Measurements from ENCODE around the gene RHOBTB3. TPM values are rescaled to one million over a fixed set of nuclear protein-coding genes. Genes with fewer than 3 reads are reported as not detected.

The RHOBTB3 gene
- total RNA-seq, 3 donors from 2014 or later, result 82.8 to 205 (median 109) TPM

DNA sequence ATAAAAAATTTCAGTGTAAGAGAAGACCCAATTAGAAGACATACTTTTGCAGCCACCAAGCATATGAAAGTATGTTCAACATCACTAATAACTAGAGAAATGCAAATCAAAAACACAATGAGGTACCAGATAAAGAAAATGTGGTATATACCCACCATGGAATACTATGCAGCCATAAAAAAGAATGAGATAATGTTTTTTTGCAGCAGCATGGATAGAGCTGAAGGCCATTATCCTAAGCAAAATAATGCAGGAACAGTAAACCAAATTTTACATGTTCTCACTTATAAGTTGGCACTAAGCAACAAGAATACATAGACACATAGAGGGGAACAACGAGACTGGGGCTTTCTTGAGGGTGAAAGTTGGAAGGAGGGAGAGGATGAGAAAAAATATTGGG lies 41.5 kb upstream of the RHOBTB3 start:
- Histone ChIP-seq H3K9me3 (no peaks in the 10 kb centered on the region), H3K27ac (no peak overlapping the region), H3K4me1 (no peaks in the 10 kb centered on the region), H3K4me3 (no peak overlapping the region), H3K27me3 (no peaks in the 10 kb centered on the region), H3K36me3 (no peaks in the 10 kb centered on the region)
- TF ChIP-seq POLR2A (IDR thresholded peaks at IDR 0.05) (no peak), POLR2AphosphoS5 (IDR thresholded peaks at IDR 0.05) (no peak)
- TF ChIP-seq, protein P1, sequence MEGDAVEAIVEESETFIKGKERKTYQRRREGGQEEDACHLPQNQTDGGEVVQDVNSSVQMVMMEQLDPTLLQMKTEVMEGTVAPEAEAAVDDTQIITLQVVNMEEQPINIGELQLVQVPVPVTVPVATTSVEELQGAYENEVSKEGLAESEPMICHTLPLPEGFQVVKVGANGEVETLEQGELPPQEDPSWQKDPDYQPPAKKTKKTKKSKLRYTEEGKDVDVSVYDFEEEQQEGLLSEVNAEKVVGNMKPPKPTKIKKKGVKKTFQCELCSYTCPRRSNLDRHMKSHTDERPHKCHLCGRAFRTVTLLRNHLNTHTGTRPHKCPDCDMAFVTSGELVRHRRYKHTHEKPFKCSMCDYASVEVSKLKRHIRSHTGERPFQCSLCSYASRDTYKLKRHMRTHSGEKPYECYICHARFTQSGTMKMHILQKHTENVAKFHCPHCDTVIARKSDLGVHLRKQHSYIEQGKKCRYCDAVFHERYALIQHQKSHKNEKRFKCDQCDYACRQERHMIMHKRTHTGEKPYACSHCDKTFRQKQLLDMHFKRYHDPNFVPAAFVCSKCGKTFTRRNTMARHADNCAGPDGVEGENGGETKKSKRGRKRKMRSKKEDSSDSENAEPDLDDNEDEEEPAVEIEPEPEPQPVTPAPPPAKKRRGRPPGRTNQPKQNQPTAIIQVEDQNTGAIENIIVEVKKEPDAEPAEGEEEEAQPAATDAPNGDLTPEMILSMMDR (IDR thresholded peaks at IDR 0.05), result no peak
- intact Hi-C loops (cut with DNase I; ENCODE audit: low total_unique reads), result no loop called here
- no peak for DNase-seq (ENCODE audit: low spot score in 2 of 2)

DNA sequence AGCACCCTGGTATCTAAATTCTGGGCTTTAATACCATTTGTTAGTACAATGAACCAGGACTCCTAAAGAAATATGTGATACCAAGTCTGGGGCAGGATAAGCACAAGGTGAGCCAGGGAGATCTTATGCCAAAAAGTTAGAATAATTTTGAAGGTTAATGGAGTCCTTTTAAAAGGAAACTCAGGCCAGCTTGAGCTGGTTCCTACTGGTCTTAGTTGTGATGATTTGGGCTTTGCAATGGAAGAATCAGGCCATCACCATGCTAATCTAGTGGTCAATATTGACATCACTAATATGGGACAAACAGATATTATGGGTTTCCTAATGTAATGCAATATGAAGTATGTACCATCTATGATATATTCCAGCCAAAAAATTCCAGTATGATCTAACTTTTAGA lies 40.8 kb upstream of the RHOBTB3 start:
- Histone ChIP-seq H3K36me3 (no peaks in the 10 kb centered on the region), H3K27ac (no peak overlapping the region), H3K9me3 (no peaks in the 10 kb centered on the region), H3K27me3 (no peaks in the 10 kb centered on the region), H3K4me3 (no peak overlapping the region), H3K4me1 (no peaks in the 10 kb centered on the region)
- TF ChIP-seq, protein P1 (IDR thresholded peaks at IDR 0.05), result no peak
- TF ChIP-seq POLR2AphosphoS5 (IDR thresholded peaks at IDR 0.05), result no peak
- intact Hi-C loops (cut with DNase I; ENCODE audit: low total_unique reads), result no loop called here
- DNase-seq (ENCODE audit: low spot score in 2 of 2), result no peak

DNA sequence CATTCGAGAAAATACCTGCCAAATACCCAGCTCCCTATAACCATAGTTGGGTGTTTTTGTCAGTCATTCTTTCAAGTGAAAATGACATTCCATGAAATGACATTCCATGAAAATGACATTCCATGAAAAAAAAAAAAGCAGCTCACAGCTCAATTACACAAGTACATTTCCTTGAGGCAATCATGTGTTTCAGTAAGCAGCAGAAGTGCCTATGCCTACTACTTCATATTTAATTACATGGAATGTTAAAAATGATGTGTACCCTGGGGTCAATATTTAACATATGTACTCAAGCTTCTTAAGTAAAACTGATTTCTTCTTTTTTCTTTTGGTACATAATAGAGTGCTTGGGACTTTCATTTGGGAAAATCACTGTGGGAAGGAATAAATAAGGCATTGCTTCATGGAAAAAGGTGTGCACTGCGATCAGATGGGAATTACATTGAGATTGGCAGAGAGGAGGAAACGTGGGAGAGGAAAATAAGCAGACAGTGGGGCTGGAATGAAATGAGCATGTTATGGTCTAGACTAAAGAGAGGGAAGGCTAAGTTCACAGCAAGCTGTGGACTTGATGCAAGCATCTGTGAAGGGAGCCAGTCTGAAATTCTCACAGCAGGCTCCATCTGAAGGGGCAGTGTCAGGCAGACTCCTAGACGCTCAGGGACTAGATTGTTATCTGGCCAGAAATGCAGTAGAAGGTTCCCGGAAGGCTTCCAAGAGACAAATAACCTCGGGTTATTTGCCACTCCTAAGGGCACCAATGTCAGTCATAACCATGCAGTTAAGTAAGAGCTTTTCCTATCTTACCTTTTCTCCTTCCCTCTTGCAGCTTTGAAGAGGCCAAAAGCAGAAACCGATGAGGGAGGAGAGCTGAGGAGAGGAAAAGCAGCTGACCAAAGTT lies 33.1 kb upstream of the RHOBTB3 start:
- Histone ChIP-seq H3K4me1 (no peaks in the 10 kb centered on the region), H3K4me3 (no peak overlapping the region), H3K27ac (no peak overlapping the region), H3K9me3 (no peaks in the 10 kb centered on the region), H3K27me3 (no peaks in the 10 kb centered on the region), H3K36me3 (no peaks in the 10 kb centered on the region)
- intact Hi-C loops (cut with DNase I; ENCODE audit: low total_unique reads), result no loop called here
- DNase-seq (ENCODE audit: low spot score in 2 of 2), result no peak
- TF ChIP-seq, protein P1 (IDR thresholded peaks at IDR 0.05), result no peak
- TF ChIP-seq POLR2AphosphoS5 (IDR thresholded peaks at IDR 0.05) (no peak), POLR2A (IDR thresholded peaks at IDR 0.05) (no peak)

- Histone ChIP-seq H3K27me3 (no peaks in the 10 kb centered on the region), H3K27ac (no peak overlapping the region), H3K9me3 (no peaks in the 10 kb centered on the region), H3K36me3 (no peaks in the 10 kb centered on the region), H3K4me1 (no peaks in the 10 kb centered on the region), H3K4me3 (no peak overlapping the region)
- TF ChIP-seq, protein P1 (IDR thresholded peaks at IDR 0.05), result no peak
- no peak for TF ChIP-seq POLR2A (IDR thresholded peaks at IDR 0.05)
- no peak for TF ChIP-seq POLR2AphosphoS5 (IDR thresholded peaks at IDR 0.05)
- no peak for DNase-seq (ENCODE audit: low spot score in 2 of 2)
- intact Hi-C loops (cut with DNase I; ENCODE audit: low total_unique reads), result no loop called here
Measured at GRCh38 chr5:95699337-95699736, 31.8 kb upstream of the RHOBTB3 start.

DNA sequence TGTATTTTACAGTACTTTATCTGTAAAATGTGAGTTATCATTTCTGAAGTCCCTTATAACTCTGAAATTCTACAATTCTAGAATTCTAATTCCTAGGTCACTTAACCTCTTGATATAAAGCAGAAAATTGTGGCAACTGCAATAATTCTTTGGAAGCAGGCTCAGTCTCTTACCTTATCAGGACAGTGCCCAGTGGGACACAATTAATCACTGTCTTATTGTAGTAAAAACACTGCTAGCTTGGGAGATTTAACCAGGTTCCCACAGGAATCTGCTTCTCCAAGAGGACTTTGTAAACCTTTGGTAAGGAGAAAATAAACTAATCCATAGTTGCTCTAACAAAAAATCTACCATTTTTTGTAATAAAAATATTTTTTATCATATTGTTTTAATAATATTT lies 30.1 kb upstream of the RHOBTB3 start:
- no peak overlapping the region for H3K27ac ChIP-seq
- no peaks in the 10 kb centered on the region for H3K36me3 ChIP-seq
- DNase-seq (ENCODE audit: low spot score in 2 of 2), result no peak
- H3K4me1 ChIP-seq, result no peaks in the 10 kb centered on the region
- intact Hi-C loops (cut with DNase I; ENCODE audit: low total_unique reads), result no loop called here
- H3K9me3 ChIP-seq, result no peaks in the 10 kb centered on the region
- H3K27me3 ChIP-seq, result no peaks in the 10 kb centered on the region
- TF ChIP-seq, protein P1 (IDR thresholded peaks at IDR 0.05), result no peak
- TF ChIP-seq POLR2A (IDR thresholded peaks at IDR 0.05), result no peak
- no peak for TF ChIP-seq POLR2AphosphoS5 (IDR thresholded peaks at IDR 0.05)
- no peak overlapping the region for H3K4me3 ChIP-seq

All from breast epithelium (tissue), 4 donors.